HL-60/S4 treated with retinoic acid at 250 ng/mL for 4 days and 3 days (cell line): ENCODE measurements around the gene TLX1.

Source experiments
- in situ Hi-C: fragments of 300-500 bp; cut with MboI; formaldehyde crosslinking; loops from 2 replicates; pipeline ENCODE4 v1.7.0; 2022; ENCODE audit warnings: low sequenced_read_pairs

TLX1 gene

GRCh38 chr10:101111547-101111946, 19.6 kb upstream of the TLX1 start:
- in situ Hi-C loops: no loop called here

DNA sequence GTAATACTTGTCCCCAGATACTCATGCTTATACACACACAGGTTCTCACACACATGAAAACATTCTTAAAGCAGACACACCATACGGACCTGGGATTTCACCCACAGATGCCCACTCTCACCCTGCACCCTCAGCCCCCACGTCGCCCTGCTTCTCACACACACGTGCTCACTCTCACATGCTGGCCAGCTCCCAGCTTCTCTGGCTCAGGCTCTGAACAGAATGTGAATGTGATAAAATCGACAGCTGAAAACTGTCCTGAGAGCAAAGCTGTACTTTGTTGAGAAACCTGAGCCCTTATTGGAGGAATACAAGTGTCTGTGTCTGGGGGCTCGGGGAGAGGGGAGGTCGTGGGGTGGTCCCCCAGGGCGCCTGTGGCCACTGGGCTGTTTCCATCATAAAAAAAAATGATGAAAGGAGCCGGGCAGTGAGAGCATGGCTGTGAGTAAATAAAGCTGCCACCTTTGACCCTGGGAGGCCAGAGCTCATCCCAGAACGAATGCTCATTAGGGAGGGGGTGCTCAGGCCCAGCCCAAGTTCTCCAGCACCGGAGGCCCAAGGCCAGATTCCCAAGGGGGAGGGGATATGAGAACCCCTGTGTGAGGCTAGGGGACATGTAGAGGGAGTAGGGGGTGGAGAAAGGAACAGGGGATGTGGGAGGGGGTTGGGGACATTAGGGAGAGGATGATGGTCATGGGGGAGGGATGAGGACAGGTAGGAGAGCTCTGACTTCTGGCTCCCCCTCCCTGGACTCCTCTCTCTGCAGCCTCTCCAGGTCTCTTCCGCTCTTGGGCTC, 18.1 kb upstream of the TLX1 start:
- in situ Hi-C loops: no loop called here

DNA sequence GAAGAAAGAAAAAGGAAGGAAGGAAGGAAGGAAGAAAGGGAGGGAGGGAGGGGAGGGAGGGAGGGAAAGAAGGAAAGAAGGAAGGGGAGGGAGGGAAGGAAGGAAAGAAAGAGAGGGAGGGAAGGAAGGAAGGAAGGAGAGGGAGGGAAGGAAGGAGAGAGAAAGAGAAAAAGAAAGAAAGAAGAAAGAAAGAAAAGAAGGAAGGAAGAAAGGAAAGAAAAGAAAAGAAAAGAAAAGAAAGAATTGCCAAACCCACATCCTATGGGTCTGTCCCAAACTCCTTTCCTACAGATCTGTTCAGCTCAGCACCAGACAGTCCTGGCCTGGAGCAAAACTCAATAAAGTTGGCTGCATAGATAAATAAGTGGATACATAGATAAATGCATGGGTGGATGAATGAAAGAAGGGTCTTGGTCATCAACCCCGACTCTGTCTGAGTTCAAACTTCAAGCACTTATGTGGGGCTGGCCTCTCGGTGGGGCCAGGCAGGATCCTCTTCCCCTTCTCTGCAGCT, 17.2 kb upstream of the TLX1 start:
- in situ Hi-C loops: no loop called here

DNA sequence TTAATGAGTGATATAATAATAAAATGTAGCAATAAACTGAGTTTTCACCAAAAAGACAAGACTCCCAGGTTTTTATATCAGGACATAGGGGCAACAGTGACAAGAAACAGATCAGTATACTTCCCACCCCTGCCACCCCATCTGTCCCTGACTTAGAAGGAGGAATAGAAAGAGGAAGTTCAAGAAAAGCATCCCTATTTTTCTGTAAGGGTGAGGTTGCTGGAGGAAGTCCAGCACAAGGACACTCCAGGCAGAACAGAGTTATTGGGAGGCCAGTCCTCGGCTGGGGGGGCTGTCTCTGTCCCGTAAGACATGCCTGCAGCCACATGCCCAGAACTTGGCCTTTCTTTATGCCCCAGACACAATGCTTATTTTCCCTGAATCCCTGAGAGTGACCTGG, 16.5 kb upstream of the TLX1 start:
- in situ Hi-C loops: no loop called here

- in situ Hi-C loops: no loop called here
Observed at GRCh38 chr10:101116754-101117153, 14.3 kb upstream of the TLX1 start.

- in situ Hi-C loops: no loop called here
Observed at GRCh38 chr10:101118031-101118430, 13.1 kb upstream of the TLX1 start.

- in situ Hi-C loops: no loop called here
Observed at GRCh38 chr10:101120520-101120883, 10.6 kb upstream of the TLX1 start.

- in situ Hi-C loops: no loop called here
Observed at GRCh38 chr10:101120884-101121653, 10.0 kb upstream of the TLX1 start.

DNA sequence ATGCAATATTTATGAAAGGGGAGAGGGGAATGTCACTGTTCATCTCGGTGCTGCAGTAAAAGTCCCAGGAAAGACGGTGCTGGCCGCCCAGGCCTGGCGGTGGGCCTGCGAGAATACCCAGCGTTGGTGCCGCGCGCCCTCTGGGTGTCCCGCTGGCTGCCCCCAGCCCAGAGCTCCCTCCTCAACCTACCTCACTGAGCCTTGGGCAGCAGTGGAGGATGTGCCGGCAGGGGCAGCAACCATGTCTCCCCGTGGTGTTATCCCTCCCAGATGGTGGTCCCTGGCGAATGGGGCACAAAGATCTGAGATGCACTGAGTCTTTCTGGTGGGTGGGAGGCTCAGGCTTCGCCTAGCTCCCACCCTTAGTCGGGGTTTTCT, 9.5 kb upstream of the TLX1 start:
- in situ Hi-C loops: no loop called here

DNA sequence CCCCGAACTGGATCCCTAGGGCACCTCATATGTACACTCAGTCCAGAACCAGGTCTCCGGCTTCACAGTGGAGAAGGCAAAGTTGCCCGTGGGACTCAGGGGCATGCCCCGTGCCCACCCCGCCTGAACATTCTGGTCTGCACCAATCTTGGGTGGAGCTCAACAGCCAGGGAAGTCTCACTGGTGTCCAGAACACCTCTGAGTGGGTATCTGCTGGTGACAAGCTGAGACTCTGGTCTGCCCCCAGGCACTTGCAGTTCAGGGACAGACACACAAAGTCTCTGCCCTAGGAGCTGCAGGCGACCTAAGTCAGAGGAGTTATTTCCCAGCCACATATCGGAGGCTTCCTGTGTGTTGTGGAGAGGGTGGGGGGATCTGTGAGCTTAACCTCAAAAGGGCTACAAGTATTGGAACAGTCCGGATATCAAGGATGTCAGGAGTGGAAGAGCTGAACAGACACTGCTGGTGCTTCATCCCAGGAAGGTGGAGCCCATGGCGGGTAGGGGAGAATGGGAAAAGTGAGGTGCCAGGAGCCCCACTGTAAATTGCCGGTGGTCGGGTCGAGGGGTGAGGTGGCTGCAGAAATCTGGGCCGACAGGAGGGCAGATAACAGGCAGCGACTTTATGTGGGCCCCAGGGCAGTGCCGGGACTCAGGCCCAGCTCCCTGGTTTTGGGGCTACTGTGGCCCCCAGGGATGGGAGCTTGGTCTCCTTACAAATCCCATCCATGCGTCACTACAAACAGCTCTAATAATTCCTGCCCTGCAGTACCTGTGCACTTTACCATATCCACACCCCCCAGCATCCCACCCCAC, 8.6 kb upstream of the TLX1 start:
- in situ Hi-C loops: no loop called here

DNA sequence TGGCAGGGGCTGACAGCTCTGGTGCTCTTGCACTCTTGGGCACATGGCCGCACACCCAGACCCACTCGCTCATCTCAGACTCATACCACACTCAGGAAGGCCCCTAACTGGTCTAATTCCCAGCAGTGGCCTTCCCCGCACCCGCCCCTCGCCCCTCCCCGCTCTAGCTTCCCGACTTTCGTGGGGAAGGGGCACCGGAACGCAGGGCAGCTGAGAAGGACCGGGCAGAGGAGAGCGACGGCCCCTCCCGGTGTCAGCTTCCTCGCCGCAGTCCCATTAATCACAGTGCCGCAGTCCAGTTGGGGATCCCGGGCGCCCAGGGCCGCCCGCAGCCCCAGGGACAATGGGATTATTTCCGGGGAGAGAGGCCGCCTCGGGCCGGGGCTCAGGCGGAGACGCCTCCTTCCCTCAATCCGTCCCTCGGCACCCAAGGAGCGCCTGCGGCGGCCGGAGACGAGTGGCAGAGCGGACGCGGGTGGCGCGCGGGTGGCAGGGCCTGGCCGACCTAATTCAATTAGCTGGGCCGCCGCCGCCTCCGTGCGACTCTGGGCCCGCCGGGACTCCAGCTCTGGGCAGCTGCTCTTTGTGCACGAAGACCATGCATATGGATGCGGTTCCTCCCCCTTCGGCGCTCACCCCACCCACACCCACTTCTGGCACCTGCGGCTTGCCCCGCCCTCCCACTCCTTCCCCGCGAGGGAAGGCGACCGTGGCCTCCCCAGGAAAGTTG, 7.8 kb upstream of the TLX1 start:
- in situ Hi-C loops: no loop called here

DNA sequence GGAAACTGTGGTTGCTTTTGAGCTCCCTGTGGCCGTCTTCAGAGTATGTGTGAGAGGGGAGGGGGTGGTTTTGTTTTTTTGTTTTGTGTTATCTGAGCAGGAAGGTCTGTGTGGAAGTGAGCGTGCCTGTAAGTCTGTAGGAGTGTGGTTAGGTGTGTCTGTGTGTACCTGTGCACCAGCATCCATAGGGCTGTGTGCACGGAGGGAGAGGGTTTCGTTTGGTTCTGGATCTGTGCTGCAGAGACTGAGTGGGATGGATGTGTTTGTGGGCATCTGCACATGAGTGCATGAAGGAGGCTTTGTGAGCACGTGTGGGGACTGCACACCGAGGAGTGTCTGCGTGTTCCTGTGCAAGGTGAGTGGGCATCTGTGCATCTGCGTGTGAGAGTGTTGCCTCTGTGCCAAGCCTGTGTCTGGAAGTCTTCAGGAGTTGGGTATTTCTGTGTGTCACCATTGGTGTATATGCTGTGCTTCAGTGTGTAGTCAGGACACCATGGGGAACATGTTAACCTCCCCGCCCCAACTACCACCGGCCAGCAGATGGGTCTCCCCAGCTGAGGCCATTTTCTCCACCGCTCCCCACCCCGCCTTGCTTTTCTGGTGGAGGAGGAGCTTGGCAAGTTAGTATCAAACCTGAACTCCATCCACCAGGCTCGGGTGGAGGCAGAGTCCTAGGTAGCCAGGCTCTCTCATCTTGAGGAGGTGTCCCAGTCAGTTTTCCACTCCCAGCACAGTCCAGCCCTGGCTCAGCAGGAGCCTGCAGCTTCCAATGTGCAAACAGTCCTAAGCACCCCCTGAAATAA, 7.1 kb upstream of the TLX1 start:
- in situ Hi-C loops: no loop called here

GRCh38 chr10:101124933-101125332, 6.2 kb upstream of the TLX1 start:
- in situ Hi-C loops: no loop called here

GRCh38 chr10:101126684-101127628, 4.1 kb upstream of the TLX1 start:
- in situ Hi-C loops: no loop called here

- in situ Hi-C loops: no loop called here
Observed at GRCh38 chr10:101130141-101130540, 959 bp upstream of the TLX1 start.

GRCh38 chr10:101131962-101132635, 999 bp downstream of the TLX1 start:
- in situ Hi-C loops: no loop called here

DNA sequence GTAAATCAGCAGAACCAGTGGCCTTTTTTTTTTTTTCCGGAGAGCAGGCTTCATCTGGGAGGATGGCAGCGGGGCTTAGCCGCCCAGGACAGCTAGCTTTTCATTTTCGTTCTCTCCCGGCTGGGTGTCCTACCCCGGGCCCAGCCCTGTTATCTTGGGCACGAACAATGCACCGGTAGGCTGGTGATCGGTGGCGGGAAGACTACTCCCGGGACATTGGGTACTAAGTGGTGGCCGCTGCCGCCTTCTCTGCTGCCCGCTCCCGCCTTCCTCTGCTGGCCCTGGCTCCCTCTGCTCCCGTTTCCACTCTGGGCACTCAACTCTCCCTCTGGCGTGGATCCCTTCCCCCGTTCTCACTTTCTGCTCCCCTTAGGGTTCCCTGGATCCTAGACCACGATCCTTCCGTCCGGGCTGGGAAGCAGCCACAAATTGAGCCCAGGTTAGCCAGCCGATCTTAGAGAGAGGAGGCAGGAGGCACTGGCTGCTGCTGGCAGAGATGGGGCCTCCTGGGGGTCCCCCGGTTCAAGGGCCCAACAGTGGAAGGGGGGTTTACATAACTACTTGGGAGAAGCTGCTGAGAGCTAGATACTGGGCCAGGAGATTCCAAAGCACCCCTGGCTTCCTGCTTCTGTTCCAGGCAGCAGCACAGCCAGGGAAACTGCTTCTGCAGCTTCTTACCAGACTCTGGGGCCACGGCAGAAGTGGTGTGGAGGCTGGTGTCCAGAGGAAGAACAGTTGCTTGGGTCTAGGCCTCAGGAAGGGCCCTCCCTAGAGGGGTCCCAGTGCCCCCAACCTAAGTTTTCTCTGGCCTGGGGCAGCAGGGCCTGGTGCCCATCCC, 1.8 kb downstream of the TLX1 start:
- in situ Hi-C loops: no loop called here
